Epidermal melanocyte (primary cell): ENCODE results near the gene CHST3.
"Not testable (repeated sequence)": the region's sequence is repeated elsewhere in the genome, so short reads cannot be mapped to it uniquely, and the experiment has no call there.

ENCODE experiments used
- DNase-seq: peaks from one replicate; pipeline ENCODE4 v3.0.0; 2011; ENCODE audit warnings: low spot score; ENCODE audit not compliant: insufficient read length

CHST3 gene

DNA sequence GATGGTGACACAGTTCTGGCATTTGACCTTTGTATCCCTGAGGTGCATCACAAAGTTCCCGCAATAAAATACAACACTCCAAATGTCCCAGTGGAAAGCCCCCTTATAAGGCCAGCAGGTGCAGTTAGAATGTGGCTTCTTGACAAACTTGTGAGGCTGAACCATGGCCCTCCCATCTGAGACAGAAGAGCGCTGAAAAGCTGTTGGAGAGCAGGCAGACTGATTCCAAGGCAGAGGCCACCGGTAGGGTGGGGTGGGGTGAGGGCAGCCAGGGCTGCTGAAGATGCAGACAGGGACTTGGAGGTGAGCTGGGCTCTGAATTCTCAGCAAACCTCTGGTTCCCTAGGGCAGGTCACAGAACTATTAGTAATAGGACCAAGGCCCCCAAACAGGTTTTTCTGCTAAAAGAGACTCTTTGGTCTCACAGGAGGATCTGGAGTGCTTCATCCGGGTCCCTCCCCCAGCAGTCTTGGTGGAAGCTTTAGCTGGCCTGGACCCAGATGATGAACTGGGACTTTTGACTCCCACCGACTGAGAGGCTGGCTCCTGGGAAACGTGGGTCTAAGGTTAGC lies 15.6 kb upstream of the CHST3 start:
- no peak for DNase-seq

GRCh38 chr10:71950683-71951082 lies 13.5 kb upstream of the CHST3 start:
- no peak for DNase-seq

- no peak for DNase-seq
Observed at GRCh38 chr10:71952745-71953144, 11.4 kb upstream of the CHST3 start.

GRCh38 chr10:71957546-71958275 lies 6.5 kb upstream of the CHST3 start:
- DNase-seq = no peak

DNA sequence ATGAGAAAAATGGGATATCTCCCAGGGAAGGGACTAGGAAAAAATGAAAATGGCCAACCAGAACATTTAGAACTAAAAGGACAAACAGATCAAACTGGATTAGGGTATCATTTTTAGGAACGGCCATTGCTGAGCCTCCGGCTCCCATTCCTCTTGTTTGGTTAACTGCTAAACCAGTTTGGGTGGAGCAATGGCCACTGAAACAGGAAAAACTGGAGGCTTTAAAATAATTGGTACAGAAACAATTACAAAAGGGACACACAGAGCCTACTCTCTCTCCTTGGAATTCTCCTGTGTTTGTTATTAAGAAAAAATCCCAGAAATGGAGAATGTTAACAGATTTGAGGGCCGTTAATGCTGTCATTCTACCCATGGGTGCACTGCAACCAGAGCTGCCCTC lies 4.7 kb upstream of the CHST3 start:
- DNase-seq = no peak

- DNase-seq = no peak
Observed at GRCh38 chr10:71961831-71962230, 2.4 kb upstream of the CHST3 start.

- no peak for DNase-seq
Observed at GRCh38 chr10:71962901-71963300, 1.3 kb upstream of the CHST3 start.

DNA sequence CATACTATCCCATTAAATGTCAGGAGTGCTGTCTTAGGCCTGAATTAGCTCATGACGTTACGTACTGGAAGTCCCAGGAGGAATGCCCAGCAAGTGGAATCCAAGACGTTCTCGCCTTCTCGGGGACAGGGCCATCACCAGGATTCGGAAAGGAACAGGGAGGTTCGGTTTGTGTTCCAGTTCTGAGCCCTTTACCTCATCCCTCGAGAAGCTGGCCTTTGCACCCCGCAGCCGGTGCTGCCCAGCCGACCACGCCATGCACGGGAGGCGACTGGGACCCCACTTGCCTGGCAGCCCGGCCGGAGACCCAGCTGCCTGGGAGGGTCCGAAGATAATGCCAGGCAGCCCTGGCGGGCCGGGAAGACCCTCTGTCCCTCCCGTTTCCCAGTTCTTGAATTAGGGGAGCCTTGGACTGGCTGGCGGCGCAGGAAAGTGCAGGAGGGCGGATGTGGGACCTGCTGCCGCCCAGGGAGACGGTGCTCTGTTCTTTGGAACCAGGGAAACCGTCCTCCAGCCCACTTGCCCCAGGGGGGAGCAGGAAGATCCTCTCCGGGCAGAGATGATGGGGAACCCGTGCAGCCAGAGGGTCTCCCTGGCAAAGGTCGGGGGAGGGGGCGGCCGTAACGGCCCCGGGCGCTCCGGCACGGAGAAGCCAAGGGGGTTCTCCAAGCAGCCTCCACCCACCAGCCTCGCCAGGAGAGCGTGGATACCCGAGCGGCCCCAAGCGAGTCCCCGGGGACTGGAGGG lies 671 bp upstream of the CHST3 start:
- DNase-seq = no peak

DNA sequence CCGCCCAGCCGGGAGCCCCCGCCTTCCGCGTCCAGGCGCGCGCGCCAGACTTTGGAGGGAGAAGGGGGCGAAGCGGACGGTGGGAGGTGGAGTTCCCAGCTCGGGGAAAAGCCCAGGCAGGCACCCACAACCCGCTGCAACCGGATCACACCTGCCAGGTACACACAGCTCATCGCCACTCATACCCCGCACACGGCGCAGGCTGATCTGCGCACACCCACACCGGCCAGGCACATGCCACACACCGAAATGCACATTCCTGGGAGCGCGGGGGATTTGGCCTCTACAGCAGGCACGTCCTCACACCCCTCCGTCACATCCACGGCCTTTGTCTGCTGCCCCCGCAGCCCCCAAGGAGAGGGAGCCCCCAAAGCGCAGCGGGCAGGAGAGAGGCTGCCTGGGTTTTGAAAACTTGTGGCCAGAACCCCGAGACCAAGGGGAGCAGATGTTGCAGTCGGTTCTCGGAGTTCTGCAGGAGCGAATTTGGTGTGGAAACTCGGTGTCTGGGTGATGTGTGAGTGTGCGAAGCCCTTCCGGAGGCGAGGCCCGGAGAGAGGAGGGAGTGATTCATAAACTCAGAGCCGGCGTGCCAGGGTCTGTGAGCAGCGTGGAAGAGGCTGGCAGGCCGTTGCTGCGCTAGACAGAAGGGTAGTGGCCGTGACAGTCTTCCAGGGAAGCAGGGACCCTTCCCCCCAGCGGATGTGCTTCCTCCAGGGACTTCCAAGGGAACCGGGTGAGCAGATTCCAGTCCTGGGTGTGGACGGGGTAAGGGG lies 734 bp downstream of the CHST3 start:
- no peak for DNase-seq

- no peak for DNase-seq
Observed at GRCh38 chr10:71965623-71966022, 1.4 kb downstream of the CHST3 start.

GRCh38 chr10:71966046-71967004 lies 2.1 kb downstream of the CHST3 start:
- no peak for DNase-seq

DNA sequence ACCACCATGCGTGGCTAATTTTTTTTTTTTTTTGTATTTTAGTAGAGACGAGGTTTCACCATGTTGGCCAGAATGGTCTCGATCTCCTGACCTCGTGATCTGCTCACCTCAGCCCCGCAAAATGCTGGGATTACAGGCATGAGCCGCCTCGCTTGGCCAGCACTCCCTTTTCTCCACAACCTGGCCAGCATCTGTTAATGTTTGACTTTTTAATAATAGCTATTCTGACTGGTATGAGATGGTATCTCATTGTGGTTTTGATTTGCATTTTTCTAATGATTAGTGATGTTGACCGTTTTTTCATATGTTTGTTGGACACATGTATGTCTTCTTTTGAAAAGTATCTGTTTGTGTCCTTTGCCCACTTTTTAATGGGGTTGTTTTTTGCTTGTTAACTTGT lies 3.8 kb downstream of the CHST3 start:
- not testable (repeated sequence) for DNase-seq

- DNase-seq = no peak
Observed at GRCh38 chr10:71968553-71969474, 4.6 kb downstream of the CHST3 start.

DNA sequence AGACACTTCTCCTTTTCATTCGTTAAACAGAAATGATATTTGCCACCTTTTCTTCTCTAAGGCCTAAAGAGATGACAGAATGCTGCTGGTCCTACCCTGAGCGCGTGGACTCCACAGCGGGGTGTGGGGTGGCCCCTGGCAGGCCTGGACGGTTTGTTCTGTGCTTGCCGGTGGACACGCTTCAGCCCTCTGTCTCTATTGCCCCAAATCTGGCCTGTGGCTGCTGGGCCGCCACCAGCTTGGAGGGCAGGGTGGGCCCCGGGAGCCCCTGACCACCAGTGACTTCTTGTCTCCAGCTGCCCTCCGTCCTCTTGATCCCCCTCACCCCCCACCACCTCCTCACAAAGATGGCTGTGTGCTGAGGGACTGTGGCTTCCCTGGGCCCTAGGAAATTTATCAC lies 5.7 kb downstream of the CHST3 start:
- DNase-seq = no peak

GRCh38 chr10:71970331-71970730 lies 6.1 kb downstream of the CHST3 start:
- no peak for DNase-seq

GRCh38 chr10:71970869-71971268 lies 6.7 kb downstream of the CHST3 start:
- no peak for DNase-seq

GRCh38 chr10:71971311-71971731 lies 7.1 kb downstream of the CHST3 start:
- no peak for DNase-seq

GRCh38 chr10:71971769-71972555 lies 7.8 kb downstream of the CHST3 start:
- DNase-seq = no peak
